Skeletal muscle cell (primary cell): Measurements from ENCODE around the gene HCFC1.

Experiments used
- DNase-seq: peaks from one replicate; pipeline ENCODE4 v3.0.0-alpha.2; 2010; ENCODE audit warnings: low read depth
- H3K4me3 ChIP-seq: 2 replicates; pipeline ENCODE4 v1.5.1; 2011; ENCODE audit warnings: low read depth, mild to moderate bottlenecking, control low read depth, low read length, moderate library complexity

HCFC1 gene

DNA sequence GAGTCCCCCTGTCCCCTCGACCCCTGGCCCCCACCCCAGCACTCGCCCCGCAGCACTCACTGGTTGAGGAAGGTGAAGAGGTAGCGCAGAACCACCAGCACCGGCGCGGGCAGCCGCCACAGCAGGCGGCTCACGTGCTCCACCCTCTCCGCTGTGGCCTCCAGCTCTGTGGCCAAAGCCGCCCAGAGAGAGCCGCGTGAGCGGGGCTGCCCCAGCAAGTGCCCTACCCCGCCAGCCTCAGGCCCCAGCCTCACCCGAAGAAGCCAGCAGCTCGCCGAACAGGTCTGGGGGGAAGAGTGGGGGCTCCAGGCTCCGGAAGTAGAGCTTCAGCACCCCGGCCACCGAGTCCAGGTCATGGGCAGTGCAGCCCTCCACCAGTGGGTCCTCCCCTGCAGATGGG, 61.2 kb downstream of the HCFC1 start:
- H3K4me3 ChIP-seq, result no peak overlapping the region
- no peak for DNase-seq

DNA sequence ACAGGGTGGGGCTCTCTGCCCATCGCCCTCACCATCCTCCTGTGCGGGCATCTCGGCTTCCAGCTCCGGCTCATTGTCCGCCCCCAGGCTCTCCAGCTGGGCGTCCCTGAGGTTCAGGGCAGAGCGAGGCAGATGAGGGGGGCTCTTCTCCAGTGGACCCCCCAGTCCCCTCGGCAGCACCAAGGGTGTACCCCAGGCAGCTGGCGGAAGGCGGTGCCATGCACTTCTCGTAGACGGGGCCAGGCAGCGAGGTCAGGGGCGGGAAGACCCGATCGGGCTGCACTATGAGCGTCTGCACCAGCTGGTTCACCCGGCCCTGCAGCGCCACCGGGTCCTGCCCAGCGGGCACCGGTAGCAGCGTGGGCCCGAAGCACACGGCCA, 61.6 kb downstream of the HCFC1 start:
- H3K4me3 ChIP-seq, result no peak overlapping the region
- DNase-seq, result no peak

DNA sequence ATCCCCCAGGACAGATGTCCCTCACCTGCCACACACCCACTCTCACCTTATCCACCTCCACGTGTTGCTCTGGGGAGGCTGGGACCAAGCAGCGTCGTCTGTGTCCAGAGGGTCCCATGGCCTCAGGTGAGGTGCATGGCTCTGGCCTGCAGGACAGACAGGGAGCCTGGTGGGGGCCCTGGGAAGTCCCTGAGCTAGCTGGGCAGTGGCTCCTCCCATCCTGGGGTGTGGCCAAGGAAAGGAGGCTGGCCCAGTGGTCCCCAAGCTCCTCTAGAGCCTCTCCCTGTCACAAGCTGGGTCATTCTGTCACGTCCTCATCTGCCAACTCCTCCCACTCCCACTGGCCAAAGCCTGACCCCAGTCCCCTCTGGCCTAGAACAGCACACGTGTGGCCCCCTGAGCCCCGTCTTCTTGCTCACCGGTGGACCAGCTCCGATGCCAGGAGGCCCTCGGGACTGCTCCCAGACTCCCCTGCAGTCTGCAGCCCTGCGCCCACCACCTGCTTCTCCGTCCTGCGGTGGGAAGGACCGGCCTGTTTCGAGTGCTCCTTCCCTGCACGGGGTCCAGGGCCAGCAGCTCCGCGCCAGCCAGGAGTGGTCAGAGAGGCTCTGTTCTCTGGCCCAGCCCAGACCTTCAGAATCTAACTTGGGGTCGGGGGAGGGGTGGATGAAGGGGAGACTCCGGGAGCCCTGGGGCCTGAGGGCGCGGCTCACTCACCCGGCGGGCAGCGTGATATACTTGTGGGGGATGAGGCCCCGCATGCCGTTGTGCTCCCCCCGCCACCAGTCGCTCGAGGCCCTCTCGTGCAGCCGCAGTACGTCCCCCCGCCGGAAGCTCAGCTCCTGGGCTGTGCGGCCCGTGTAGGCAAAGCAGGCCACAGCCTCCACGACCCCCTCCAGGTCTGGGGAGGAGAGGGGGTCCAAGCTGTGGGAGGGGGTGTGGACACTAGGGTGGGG, 62.3 kb downstream of the HCFC1 start:
- no peak for DNase-seq
- no peak overlapping the region for H3K4me3 ChIP-seq

DNA sequence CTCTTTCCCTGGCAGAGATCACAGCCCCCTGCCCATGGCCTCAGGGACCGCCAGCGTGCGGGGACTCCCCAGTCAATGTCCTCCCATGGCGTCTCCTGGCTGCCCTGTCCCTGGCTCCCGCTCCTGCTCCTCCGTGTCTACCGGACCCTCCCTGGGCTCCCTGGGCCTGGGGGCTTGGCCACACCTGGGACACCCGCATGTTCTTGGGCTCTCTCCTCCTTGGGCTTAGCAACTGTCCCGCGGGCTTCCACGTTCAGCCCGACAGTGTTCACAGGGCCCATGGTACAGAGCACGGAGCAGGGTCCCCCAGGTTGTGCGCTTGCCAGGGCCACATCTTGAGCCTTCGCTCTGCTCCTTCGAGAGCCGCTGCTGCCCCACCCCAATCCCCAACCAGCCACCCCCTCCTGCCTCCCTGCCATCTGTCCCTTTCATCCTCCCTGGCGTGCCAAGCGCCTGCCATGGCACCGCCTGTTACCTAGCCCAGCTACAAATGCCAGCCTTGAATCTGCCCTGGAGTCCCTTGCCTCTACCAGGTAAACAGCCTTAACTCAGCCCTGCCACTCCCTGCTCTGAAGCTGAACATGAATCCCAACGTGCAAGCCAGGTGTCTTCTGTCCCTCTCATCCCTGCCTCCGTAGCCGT, 63.3 kb downstream of the HCFC1 start:
- no peak for DNase-seq
- no peak overlapping the region for H3K4me3 ChIP-seq

DNA sequence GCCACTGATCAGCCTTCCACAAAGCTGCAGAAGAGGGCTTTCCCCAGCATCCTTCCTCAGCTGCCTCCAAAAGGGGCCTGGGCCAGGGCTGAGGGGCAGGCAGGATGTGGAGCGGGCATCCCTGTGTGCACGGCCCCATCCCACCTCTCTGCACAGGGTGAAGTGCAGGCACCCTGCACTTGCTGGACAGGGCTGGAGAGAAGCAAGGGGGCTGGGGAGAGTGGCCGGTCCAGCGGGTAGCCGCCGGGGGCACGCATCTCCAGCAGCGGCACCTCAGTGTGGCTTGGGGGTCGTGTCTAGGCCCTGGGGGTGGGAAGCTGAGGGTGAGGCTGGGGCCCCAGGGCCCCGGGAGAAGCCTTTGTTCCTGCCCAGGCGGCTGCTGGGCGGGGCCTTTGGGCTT, 64.2 kb downstream of the HCFC1 start:
- H3K4me3 ChIP-seq, result no peak overlapping the region
- DNase-seq, result no peak

DNA sequence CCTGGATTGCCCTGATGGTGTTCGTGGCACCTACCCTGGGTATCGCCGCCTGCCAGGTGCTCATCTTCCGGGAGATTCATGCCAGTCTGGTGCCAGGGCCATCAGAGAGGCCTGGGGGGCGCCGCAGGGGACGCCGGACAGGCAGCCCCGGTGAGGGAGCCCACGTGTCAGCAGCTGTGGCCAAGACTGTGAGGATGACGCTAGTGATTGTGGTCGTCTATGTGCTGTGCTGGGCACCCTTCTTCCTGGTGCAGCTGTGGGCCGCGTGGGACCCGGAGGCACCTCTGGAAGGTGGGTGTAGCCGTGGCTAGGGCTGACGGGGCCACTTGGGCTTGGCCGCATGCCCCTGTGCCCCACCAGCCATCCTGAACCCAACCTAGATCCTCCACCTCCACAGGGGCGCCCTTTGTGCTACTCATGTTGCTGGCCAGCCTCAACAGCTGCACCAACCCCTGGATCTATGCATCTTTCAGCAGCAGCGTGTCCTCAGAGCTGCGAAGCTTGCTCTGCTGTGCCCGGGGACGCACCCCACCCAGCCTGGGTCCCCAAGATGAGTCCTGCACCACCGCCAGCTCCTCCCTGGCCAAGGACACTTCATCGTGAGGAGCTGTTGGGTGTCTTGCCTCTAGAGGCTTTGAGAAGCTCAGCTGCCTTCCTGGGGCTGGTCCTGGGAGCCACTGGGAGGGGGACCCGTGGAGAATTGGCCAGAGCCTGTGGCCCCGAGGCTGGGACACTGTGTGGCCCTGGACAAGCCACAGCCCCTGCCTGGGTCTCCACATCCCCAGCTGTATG, 65.3 kb downstream of the HCFC1 start:
- no peak for DNase-seq
- no peak overlapping the region for H3K4me3 ChIP-seq

DNA sequence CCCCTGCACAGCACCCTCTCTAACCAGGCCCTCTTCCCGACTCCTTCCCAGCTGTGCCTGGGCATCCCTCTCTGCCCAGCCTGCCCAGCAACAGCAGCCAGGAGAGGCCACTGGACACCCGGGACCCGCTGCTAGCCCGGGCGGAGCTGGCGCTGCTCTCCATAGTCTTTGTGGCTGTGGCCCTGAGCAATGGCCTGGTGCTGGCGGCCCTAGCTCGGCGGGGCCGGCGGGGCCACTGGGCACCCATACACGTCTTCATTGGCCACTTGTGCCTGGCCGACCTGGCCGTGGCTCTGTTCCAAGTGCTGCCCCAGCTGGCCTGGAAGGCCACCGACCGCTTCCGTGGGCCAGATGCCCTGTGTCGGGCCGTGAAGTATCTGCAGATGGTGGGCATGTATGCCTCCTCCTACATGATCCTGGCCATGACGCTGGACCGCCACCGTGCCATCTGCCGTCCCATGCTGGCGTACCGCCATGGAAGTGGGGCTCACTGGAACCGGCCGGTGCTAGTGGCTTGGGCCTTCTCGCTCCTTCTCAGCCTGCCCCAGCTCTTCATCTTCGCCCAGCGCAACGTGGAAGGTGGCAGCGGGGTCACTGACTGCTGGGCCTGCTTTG, 66.0 kb downstream of the HCFC1 start:
- DNase-seq, result no peak

DNA sequence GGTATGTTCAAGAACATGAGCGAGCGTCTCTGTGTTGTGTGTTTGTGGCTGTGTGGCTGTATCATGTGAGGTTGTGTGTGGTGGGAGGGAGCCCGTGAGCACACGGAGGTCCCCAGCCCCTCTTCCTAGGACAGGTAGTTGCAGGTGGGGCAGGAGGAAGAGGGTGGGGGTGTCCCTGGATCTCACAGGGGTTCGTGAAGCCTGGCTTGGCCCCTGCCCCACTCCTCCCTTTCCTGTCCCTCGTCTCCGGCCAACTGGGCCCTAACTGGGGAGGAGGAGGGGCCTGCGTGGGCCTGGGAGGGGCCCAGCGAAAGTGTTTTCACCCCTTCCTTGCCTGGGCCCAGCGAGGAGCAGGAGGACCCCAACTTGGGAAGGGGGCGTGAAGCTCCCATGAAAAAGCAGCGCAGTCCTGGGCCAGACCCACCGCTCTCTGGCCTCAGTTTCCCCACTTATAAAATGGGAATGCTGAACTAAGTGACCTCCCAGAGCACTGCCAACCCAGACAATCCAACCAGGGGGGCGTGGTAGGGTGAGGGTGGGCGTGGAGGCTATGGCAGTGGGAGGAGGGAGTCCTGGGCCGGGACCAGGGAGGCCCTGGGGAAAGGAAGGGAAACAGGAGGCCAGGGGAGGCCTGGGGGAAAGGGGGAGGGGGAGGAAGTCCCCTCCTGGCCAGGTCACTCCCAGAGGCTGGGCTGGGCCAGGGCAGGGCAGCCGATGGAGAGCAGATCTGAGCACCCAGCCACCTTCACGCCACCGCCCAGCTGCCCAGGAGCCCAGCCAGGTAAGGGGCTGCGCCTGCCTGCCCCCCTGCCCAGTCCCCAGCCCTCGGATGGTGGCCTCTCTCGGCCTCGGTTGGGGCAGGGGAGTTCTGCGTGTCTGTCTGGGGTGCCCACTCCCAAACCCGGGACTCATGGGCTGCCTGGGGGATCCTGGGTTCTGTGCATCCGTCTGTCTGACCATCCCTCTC, 67.3 kb downstream of the HCFC1 start, which contains the start of gene AVPR2:
Gene AVPR2, plus strand, starts transcription at position 683 of the 967 bp plus-strand sequence. CDS start 473 bp downstream, outside the sequence.
- no peak for DNase-seq
- H3K4me3 ChIP-seq, result no peak within 1 kb of the TSS

More for the DNA sequence above, 66.0 kb downstream of the HCFC1 start:
- no peak overlapping the region for H3K4me3 ChIP-seq

DNA sequence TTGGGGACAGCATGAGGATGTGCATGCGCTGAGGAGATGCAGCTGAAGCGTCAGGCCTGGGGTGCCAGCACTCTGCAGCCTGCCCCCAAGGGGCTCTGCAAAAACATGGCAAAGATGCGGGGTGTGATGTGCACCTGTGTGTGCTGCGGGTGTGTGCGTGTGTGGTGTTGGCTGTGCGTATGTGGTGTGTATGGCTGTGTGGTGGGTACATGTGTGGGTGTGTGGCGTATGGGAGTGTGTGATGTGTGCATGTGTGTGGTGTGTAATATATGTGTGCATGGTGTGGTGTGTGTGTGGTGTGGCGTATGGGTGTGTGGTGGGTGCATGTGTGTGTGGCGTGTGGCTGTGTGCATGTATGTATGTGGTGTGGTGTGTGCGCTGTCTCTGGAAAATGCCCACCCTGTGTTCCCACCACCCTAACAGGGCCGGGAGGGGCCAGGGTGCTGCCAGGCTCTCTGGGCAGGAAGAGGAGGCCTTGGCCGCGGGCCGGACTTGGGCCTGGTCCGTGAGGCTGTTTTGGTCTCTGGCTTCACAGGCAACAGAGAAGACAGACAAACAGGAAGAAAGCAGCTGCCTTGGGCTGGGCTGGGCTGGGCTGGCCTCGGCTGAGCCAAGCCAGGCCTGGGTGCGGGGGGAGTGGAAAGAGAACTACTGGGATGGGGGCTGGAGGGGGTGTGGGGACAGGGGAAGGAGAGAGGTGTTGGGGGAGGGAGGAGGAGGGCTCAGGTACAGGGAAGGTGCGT, 68.2 kb downstream of the HCFC1 start:
- no peak for DNase-seq
- no peak overlapping the region for H3K4me3 ChIP-seq

DNA sequence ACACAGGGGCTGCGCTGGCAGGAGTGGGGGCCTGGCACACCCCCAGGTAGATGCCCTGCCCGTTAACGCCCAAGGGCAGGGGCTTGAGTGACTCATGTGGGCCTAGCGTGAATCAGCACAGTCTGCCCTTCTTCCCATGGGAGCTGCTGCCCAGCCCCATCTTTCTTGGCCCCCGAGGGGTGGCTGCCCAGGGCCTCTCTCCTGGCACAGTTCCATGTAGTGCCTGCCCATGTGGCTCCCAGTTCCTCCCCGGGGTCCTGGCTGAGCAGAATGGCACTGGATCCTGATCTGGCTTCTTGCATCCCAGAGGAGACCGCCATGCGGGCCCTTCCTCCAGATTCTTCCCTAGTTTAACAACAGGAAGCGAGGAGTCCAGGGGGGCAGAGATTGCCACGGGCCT, 69.2 kb downstream of the HCFC1 start:
- H3K4me3 ChIP-seq, result no peak overlapping the region
- DNase-seq, result no peak

DNA sequence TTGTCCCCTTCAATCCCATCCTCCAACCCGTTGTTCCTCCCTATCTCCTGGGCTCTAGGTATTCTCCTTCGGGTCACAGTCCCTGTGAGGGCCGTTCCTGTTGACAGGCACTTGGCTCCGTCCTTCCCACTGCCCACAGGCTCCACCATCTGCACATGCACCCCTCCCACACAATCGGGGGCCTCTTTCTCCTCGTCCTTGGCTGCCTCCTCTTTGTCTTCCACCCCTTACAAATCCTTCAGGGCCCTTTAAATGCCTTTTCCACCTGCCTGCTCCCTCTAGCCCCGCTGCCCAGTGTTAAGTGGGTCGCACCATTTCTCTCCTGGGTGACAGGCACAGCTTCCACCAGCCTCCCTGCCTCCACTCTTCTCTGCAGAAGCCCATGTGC, 69.9 kb downstream of the HCFC1 start:
- H3K4me3 ChIP-seq, result no peak overlapping the region
- no peak for DNase-seq

DNA sequence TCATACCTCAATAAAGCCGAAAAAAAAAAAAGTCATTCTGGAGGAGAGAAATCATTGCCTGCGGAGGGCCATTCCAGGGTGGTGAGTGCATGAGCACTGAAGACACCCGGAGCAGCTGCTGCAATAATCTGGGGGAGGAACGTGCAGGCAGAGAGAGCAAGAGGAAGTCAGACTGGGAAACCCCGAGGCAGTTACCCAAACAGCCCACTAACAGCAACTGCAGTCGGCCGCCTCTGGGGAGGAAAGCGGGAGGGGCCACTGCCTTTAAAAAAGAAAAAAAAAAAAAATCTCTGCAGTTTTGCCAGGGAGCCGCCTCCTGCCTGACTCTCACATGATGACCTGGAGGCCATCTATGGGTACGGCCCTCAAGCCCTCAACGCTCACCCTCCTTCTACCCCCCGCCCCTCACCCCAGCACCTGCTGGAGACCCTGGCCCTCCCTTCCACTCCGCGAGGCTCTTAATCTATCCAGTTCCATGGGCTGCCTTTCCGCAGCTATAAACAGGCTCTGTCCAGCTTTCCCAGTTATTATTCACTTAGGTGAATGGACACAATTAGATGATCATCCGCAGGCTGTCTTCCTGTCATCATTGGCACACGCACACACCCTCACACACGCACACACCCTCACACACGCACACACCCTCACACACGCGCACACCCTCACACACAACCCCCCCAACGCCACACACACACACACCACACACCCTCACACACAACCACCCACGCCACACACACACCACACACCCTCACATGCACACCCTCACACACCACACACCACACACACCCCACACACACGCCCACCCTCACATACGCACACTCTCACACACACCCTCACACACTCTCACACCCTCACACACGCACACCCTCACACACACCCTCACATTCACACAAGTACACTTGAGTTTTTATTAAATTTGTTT, 70.5 kb downstream of the HCFC1 start:
- H3K4me3 ChIP-seq, result no peak overlapping the region
- peak; percentile 68 for DNase-seq

DNA sequence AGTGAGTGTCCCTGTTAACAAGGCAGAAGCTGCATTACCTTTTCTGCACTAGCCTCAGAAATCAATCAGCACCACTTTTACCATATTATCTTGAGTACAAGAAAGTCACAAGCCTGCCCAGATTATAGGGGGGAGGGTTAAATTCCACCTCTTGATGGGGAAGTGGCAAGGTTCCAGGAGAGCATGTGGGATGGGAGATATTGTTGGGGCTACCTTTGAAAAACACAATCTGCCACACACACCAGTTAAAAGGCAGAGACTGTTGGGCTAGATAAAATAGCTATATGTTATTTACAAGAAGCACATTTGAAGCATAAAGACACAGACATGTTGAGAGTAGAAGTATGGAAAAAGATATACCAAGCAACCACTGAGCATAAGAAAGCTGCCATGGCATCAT, 73.7 kb downstream of the HCFC1 start:
- no peak overlapping the region for H3K4me3 ChIP-seq
- DNase-seq, result no peak
